ENCODE measurements around the gene APBA2. TPM values are rescaled to one million over a fixed set of nuclear protein-coding genes. Genes with fewer than 3 reads are reported as not detected.
"Not testable (repeated sequence)": the region's sequence is repeated elsewhere in the genome, so short reads cannot be mapped to it uniquely, and the experiment has no call there.

The APBA2 gene
- total and polyA plus RNA-seq, 4 donors, result 0.41 to 2.1 (median 1.9) TPM

DNA sequence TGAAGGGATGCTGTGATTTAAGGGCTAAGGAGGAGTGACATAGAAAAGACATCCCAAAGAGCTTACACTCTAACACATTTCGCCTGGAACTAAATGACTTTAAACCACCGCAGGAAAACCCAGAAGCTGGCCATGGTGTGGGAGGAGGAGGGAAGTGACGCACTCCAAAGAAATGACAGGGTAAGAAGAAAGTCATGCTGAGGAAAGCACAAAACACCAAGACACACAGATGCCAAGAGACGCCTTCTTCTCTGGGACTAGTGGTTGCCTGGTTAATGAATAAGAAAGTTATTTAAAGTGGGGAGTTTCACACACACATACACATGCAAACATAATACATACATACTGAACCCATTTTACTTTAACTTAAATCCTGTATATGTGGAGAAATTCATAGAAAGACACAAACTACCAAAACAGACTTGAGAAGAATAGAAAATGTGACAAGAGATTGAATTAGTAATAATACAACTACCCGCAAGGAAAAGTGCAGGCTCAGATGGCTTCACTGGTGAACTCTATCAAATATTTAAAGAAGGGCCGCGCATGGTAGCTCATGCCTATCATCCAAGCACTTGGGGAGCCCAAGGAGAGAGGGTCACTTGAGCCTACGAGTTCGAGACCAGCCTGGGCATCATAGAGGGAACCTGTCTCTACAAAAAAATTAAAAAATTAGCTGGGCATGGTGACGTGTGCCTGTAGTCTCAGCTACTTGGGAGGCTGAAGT lies 258.3 kb downstream of the APBA2 start:
- ATAC-seq (ENCODE audit: low FRiP score) (no peak), DNase-seq (no peak)
- H3K36me3 ChIP-seq (ENCODE audit: control insufficient read depth in 1 of 2, insufficient read depth in 2 of 2, low read length in 1 of 2), result no peaks in the 10 kb centered on the region
- no peaks in the 10 kb centered on the region for H3K4me1 ChIP-seq (ENCODE audit: control insufficient read depth in 1 of 2, insufficient read depth in 2 of 2, low read length in 2 of 2)
- no peaks in the 10 kb centered on the region for H3K27me3 ChIP-seq (ENCODE audit: control insufficient read depth in 1 of 2, insufficient read depth in 2 of 2, low read length in 1 of 2)
- 85 to 86% methylated on average over 10 of the region's 10 CpGs for WGBS, 2 donors
- no peak overlapping the region for H3K27ac ChIP-seq (ENCODE audit: low read depth in 1 of 2, low read length in 2 of 2)
- intact Hi-C loops (cut with DNase I), result loop anchor here in 1 of 2 donors (10.0 kb wide), 1 partner anchor 431 kb away; a partner anchor contains a TSS
- H3K9me3 ChIP-seq (ENCODE audit: control insufficient read depth, low read length), result no peaks in the 10 kb centered on the region
- no peak overlapping the region for H3K4me3 ChIP-seq (ENCODE audit: low read length in 2 of 2)

DNA sequence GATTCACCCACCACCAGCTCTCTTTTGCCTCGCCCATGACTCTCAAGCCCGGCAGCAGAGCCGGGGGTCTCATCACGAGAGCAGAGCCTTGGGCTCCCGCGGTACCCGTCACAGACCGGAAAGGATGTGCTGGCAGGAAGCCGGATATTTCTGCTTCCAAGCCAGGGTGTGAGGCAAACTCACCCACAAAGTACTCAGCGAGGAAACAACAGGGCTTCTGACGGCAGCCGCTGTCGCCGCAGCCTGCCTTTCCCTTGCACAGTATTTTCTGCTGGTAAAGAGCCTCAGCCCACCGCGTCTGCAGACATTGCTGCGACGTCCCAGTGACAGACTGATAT lies 263.9 kb downstream of the APBA2 start:
- H3K4me3 ChIP-seq (ENCODE audit: low read length in 2 of 2), result no peak overlapping the region
- WGBS, 2 donors, result 87 to 90% methylated on average over 18 of the region's 18 CpGs
- H3K36me3 ChIP-seq (ENCODE audit: control insufficient read depth in 1 of 2, insufficient read depth in 2 of 2, low read length in 1 of 2), result no peaks in the 10 kb centered on the region
- no peak overlapping the region for H3K27ac ChIP-seq (ENCODE audit: low read depth in 1 of 2, low read length in 2 of 2)
- no peaks in the 10 kb centered on the region for H3K4me1 ChIP-seq (ENCODE audit: control insufficient read depth in 1 of 2, insufficient read depth in 2 of 2, low read length in 2 of 2)
- no peak for ATAC-seq (ENCODE audit: low FRiP score)
- intact Hi-C loops (cut with DNase I), result loop anchor here in 1 of 2 donors (10.0 kb wide), 1 partner anchor 425 kb away; a partner anchor contains a TSS
- H3K27me3 ChIP-seq (ENCODE audit: control insufficient read depth in 1 of 2, insufficient read depth in 2 of 2, low read length in 1 of 2), result no peaks in the 10 kb centered on the region
- H3K9me3 ChIP-seq (ENCODE audit: control insufficient read depth, low read length), result no peaks in the 10 kb centered on the region
- no peak for DNase-seq

DNA sequence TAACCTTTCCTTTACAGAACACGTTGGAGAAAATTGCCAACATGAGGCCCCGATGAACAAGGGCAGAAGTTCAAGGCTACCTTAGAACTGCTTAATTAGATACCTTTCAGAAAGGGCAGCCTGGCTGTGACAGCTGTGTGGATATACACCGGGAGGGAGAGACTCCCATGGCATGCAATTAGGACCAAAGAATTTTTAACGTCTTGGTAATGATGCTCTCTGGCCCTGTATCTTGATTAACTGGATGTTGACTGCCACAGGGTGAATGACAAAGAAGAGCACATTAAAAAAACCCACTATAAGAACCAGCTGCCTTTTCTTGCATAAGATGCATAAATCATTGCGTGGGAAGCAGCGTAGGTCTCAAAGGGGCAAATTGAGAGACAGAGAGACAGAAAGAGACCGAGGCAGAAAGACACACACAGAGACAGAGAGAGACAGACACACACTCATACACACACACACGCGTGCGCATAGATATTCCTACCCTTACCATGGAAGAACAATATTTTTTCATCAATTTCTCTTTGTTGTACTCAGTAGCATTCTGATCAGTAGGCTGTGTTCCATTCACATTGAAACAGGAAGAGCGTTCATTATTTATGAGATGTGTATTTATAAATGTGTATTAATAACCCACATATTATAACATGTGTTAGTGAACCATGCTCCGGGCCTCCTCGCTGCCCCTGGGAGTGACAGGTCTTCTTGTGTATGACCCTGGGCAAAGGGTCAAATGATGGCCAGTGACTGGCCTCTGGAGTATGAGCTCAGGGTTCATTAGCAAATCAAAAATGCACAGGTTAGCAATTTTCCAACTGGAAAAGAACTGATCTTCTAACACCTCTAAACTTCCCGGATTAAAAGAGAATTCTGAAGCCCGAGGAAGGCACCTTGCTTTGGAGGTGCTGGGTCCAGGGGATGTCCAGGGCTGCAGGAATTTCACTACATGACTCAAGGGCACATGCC lies 265.0 kb downstream of the APBA2 start:
- H3K27ac ChIP-seq (ENCODE audit: low read depth in 1 of 2, low read length in 2 of 2), result no peak overlapping the region
- DNase-seq (no peak), ATAC-seq (ENCODE audit: low FRiP score) (no peak)
- H3K4me1 ChIP-seq (ENCODE audit: control insufficient read depth in 1 of 2, insufficient read depth in 2 of 2, low read length in 2 of 2), result no peaks in the 10 kb centered on the region
- no peak overlapping the region for H3K4me3 ChIP-seq (ENCODE audit: low read length in 2 of 2)
- 74 to 79% methylated on average over 15 of the region's 15 CpGs for WGBS, 2 donors
- no peaks in the 10 kb centered on the region for H3K27me3 ChIP-seq (ENCODE audit: control insufficient read depth in 1 of 2, insufficient read depth in 2 of 2, low read length in 1 of 2)
- intact Hi-C loops (cut with DNase I), result no loop called here
- no peaks in the 10 kb centered on the region for H3K36me3 ChIP-seq (ENCODE audit: control insufficient read depth in 1 of 2, insufficient read depth in 2 of 2, low read length in 1 of 2)
- no peaks in the 10 kb centered on the region for H3K9me3 ChIP-seq (ENCODE audit: control insufficient read depth, low read length)

DNA sequence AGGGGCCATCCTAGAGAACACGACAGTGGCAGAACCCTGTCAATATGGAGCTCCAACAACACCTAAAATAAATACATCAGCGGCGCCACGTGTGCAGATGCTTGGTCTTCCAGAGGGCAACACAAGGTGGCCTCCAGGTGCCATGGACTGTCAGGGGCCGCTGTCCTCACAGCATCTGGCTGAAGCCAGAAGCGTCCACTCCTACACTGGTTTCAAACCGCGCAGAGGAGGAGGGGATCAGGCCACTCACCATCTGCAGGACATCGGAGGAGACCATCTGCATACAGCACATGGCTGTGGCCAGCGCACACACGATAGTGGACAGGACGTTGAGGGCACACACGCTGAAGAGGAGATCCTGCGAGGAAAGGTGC lies 265.7 kb downstream of the APBA2 start:
- WGBS, 2 donors, result 92 to 95% methylated on average over 14 of the region's 14 CpGs
- H3K9me3 ChIP-seq (ENCODE audit: control insufficient read depth, low read length), result no peaks in the 10 kb centered on the region
- no peaks in the 10 kb centered on the region for H3K27me3 ChIP-seq (ENCODE audit: control insufficient read depth in 1 of 2, insufficient read depth in 2 of 2, low read length in 1 of 2)
- H3K4me1 ChIP-seq (ENCODE audit: control insufficient read depth in 1 of 2, insufficient read depth in 2 of 2, low read length in 2 of 2), result no peaks in the 10 kb centered on the region
- H3K27ac ChIP-seq (ENCODE audit: low read depth in 1 of 2, low read length in 2 of 2), result no peak overlapping the region
- ATAC-seq (ENCODE audit: low FRiP score), result no peak
- intact Hi-C loops (cut with DNase I), result no loop called here
- no peak for DNase-seq
- no peaks in the 10 kb centered on the region for H3K36me3 ChIP-seq (ENCODE audit: control insufficient read depth in 1 of 2, insufficient read depth in 2 of 2, low read length in 1 of 2)
- no peak overlapping the region for H3K4me3 ChIP-seq (ENCODE audit: low read length in 2 of 2)

DNA sequence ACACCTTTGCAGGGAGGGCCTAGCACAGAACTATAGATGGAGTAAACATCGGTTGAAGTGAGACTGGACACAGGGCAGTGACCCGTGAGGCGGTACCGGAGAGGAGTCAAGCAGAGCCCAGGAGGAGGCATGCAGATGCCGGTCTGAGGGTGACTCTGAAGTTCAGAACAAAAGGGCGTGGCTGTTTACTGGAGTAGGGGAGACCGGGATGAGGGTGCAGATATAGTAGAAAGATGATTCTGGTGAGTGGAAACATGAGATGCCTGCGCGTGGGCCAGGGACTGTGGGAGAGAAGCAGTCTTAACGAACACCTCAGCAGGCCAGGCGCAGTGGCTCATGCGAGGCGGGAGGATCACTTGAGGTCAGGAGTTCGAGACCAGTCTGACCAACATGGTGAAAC lies 270.7 kb downstream of the APBA2 start:
- Histone ChIP-seq H3K9me3 (ENCODE audit: control insufficient read depth, low read length) (peaks cover 3% of the 10 kb centered on the region), H3K27me3 (ENCODE audit: control insufficient read depth in 1 of 2, insufficient read depth in 2 of 2, low read length in 1 of 2) (no peaks in the 10 kb centered on the region), H3K4me3 (ENCODE audit: low read length in 2 of 2) (no peak overlapping the region), H3K4me1 (ENCODE audit: control insufficient read depth in 1 of 2, insufficient read depth in 2 of 2, low read length in 2 of 2) (no peaks in the 10 kb centered on the region), H3K36me3 (ENCODE audit: control insufficient read depth in 1 of 2, insufficient read depth in 2 of 2, low read length in 1 of 2) (no peaks in the 10 kb centered on the region), H3K27ac (ENCODE audit: low read depth in 1 of 2, low read length in 2 of 2) (no peak overlapping the region)
- ATAC-seq (ENCODE audit: low FRiP score) (no peak), DNase-seq (no peak)
- intact Hi-C loops (cut with DNase I), result no loop called here
- 94 to 96% methylated on average over 14 of the region's 14 CpGs for WGBS, 2 donors

DNA sequence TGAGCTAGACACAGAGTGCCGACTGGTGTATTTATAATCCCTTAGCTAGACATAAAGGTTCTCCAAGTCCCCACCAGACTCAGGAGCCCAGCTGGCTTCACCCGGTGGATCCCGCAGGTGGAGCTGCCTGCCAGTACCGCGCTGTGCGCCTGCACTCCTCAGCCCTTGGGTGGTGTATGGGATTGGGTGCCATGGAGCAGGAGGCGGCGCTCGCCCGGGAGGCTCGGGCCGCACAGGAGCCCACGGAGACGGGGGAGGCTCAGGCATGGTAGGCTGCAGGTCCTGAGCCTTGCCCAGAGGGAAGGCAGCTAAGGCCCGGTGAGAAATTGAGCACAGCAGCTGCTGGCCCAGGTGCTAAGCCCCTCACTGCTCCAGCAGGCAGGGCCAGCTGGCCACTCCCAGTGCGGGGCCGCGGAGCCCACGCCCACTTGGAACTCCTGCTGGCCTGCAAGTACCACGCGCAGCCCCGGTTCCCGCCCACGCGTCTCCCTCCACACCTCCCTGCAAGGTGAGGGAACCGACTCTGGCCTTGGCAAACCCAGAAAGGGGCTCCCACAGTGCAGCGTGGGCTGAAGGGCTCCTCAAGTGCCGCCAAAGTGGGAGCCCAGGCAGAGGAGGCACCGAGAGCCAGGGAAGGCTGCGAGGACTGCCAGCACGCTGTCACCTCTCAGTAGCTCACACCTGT lies 274.1 kb downstream of the APBA2 start:
- Histone ChIP-seq H3K4me3 (ENCODE audit: low read length in 2 of 2) (no peak overlapping the region), H3K4me1 (ENCODE audit: control insufficient read depth in 1 of 2, insufficient read depth in 2 of 2, low read length in 2 of 2) (no peaks in the 10 kb centered on the region), H3K27ac (ENCODE audit: low read depth in 1 of 2, low read length in 2 of 2) (no peak overlapping the region), H3K27me3 (ENCODE audit: control insufficient read depth in 1 of 2, insufficient read depth in 2 of 2, low read length in 1 of 2) (no peaks in the 10 kb centered on the region), H3K36me3 (ENCODE audit: control insufficient read depth in 1 of 2, insufficient read depth in 2 of 2, low read length in 1 of 2) (no peaks in the 10 kb centered on the region), H3K9me3 (ENCODE audit: control insufficient read depth, low read length) (peaks cover 3% of the 10 kb centered on the region)
- WGBS, 2 donors, result 89 to 94% methylated on average over 30 to 31 of the region's 31 CpGs
- intact Hi-C loops (cut with DNase I), result no loop called here
- no peak for DNase-seq
- ATAC-seq (ENCODE audit: low FRiP score), result no peak

DNA sequence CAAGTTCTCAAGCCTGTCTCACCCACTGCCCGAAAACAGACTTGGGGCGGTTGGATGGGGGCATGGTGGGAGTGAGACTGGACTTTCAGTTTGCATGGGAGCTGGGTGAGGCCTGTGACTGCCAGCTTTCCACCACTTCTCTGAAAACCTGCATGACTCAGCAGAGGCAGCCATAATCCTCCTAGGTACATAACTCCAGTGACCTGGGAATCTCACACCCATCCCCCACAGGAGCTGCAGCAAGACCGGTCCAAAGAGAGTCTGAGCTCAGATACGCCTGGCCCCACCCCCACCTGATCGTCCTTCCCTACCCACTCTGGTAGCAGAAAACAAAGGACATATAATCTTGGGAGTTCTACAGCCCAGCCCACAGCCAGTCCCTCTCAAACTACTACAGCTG lies 276.6 kb downstream of the APBA2 start:
- no peak overlapping the region for H3K27ac ChIP-seq (ENCODE audit: low read depth in 1 of 2, low read length in 2 of 2)
- H3K4me3 ChIP-seq (ENCODE audit: low read length in 2 of 2), result no peak overlapping the region
- no peak for DNase-seq
- no peaks in the 10 kb centered on the region for H3K27me3 ChIP-seq (ENCODE audit: control insufficient read depth in 1 of 2, insufficient read depth in 2 of 2, low read length in 1 of 2)
- no peaks in the 10 kb centered on the region for H3K4me1 ChIP-seq (ENCODE audit: control insufficient read depth in 1 of 2, insufficient read depth in 2 of 2, low read length in 2 of 2)
- intact Hi-C loops (cut with DNase I), result no loop called here
- H3K9me3 ChIP-seq (ENCODE audit: control insufficient read depth, low read length), result peaks cover 3% of the 10 kb centered on the region
- H3K36me3 ChIP-seq (ENCODE audit: control insufficient read depth in 1 of 2, insufficient read depth in 2 of 2, low read length in 1 of 2), result no peaks in the 10 kb centered on the region
- 90 to 94% methylated on average over 5 of the region's 5 CpGs for WGBS, 2 donors
- ATAC-seq (ENCODE audit: low FRiP score), result no peak

DNA sequence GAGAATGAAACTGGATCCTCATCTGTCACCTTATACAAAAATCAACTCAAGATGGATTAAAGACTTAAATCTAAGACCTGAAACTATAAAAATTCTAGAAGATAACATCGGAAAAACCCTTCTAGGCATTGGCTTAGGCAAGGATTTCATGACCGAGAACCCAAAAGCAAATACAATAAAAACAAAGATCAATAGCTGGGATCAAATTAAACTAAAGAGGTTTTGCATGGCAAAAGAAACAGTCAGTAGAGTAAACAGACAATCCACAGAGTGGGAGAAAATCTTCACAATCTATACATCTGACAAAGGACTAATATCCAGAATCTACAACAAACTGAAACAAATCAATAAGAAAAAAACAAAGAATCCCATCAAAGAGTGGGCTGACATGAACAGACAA lies 281.3 kb downstream of the APBA2 start:
- H3K4me1 ChIP-seq (ENCODE audit: control insufficient read depth in 1 of 2, insufficient read depth in 2 of 2, low read length in 2 of 2); intact Hi-C loops (cut with DNase I); H3K27me3 ChIP-seq (ENCODE audit: control insufficient read depth in 1 of 2, insufficient read depth in 2 of 2, low read length in 1 of 2); H3K36me3 ChIP-seq (ENCODE audit: control insufficient read depth in 1 of 2, insufficient read depth in 2 of 2, low read length in 1 of 2); ATAC-seq (ENCODE audit: low FRiP score); DNase-seq; H3K9me3 ChIP-seq (ENCODE audit: control insufficient read depth, low read length); H3K27ac ChIP-seq (ENCODE audit: low read depth in 1 of 2, low read length in 2 of 2); H3K4me3 ChIP-seq (ENCODE audit: low read length in 2 of 2): not testable (repeated sequence)
- WGBS, 2 donors, result 87 to 89% methylated on average over 2 of the region's 2 CpGs
